SK-N-SH (cell line): ENCODE data around the gene CELSR1.

Experiments
- CTCF ChIP-seq: fragments of 200-600 bp; sonication (generic); IDR thresholded peaks from 2 replicates; pipeline ENCODE4 v1.6.1; 2017; ENCODE audit warnings: antibody characterized with exemption, mild to moderate bottlenecking, moderate library complexity
- MAX ChIP-seq: IDR thresholded peaks from 2 replicates; pipeline ENCODE4 v1.4.0; 2012; ENCODE audit warnings: low read depth
- POLR2AphosphoS5 ChIP-seq: IDR thresholded peaks from 2 replicates; pipeline ENCODE4 v1.6.1; 2012; ENCODE audit warnings: low read depth, low read length
- REST ChIP-seq: IDR thresholded peaks from 2 replicates; pipeline ENCODE4 v1.6.1; 2012; ENCODE audit warnings: mild to moderate bottlenecking, low read depth, low read length, moderate library complexity
- TEAD4 ChIP-seq: IDR thresholded peaks from 2 replicates; pipeline ENCODE4 v1.4.0; 2012; ENCODE audit warnings: mild to moderate bottlenecking, borderline replicate concordance; ENCODE audit not compliant: insufficient read depth
- TF ChIP-seq, protein P1 (sequence below): IDR thresholded peaks from 2 replicates; pipeline ENCODE4; 2012

DNA sequence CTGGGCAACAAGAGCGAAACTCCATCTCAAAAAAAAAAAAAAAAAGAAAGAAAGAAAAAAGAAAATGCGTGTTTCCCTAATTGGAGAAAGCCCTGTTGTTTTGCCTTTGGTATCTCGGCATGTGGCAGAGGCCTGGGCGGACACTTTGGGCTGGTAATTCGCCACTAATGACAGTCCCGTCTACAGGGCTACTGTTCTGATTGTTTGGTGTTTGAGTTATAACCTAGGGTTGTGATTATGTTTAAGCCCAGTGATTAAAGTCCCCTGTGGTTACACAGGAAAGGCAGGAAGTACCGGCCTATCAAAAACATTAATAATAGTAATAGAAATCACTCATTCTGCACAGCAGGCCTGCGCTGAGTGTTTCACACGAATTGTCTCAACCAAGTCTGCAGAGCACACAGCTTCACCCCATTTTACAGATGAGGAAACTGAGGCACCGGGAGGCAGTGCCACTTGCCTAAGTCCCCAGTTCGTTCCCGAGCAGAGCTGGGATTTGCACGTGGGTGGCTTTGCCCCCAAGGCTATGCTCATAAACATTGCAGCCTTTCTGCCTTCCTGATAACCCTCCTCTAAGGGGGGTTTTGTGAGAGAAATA, 43.6 kb upstream of the CELSR1 start:
- TF ChIP-seq MAX (no peak), CTCF (no peak), TEAD4 (no peak), POLR2AphosphoS5 (no peak), REST (no peak)
- TF ChIP-seq, protein P1, sequence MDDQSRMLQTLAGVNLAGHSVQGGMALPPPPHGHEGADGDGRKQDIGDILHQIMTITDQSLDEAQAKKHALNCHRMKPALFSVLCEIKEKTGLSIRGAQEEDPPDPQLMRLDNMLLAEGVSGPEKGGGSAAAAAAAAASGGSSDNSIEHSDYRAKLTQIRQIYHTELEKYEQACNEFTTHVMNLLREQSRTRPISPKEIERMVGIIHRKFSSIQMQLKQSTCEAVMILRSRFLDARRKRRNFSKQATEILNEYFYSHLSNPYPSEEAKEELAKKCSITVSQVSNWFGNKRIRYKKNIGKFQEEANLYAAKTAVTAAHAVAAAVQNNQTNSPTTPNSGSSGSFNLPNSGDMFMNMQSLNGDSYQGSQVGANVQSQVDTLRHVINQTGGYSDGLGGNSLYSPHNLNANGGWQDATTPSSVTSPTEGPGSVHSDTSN = no peak
